Hippocampal formation (tissue), 2 donors: ENCODE data around the gene SSH3.
A peak's percentile ranks its signal among the peaks of the same experiment; 100 is the strongest.

ENCODE experiments used
- DNase-seq, 2 donors: peaks; one replicate each; lab custom pipeline; 2025; lab: John Stamatoyannopoulos, UW

SSH3 gene

DNA sequence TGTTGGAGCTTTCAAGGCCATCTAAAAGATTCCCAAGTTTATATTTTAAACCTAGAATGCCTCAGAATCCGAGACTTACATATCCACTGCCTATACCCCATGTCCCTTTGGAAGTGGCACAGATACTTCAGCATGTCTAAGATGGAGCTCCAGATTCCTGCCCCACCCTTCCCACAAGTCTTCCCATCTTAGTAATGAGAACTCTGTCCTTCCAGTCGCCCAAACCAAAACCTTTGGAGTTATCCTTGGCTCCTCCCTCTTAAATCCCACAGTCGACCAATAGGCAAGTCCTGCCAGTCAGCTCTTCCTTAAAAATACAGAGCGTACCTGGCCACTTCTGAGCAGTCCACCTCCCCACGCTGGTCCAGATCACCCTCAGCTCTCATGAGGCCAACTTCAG is 45.7 kb downstream of the SSH3 start:
- DNase-seq: no peak

DNA sequence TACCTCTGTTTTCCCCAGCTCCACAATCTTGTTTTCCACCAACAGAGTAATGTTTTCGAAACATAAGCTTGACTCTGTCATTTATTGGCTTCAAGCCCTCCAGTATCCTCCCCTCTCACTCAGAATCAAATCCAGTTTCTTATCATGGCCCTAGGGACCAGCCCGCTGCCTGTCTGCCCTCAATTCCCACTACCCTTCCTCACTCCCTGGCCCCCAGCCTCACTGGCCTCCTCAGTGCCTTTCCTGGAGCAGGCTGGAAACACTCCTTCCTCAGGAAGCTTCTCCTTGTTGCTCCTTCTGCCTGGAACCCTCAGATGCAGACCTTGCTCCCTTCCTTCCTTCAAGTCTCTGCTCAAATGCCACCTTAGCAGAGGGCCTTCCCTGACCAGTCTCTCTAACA is 46.1 kb downstream of the SSH3 start:
- DNase-seq: no peak

DNA sequence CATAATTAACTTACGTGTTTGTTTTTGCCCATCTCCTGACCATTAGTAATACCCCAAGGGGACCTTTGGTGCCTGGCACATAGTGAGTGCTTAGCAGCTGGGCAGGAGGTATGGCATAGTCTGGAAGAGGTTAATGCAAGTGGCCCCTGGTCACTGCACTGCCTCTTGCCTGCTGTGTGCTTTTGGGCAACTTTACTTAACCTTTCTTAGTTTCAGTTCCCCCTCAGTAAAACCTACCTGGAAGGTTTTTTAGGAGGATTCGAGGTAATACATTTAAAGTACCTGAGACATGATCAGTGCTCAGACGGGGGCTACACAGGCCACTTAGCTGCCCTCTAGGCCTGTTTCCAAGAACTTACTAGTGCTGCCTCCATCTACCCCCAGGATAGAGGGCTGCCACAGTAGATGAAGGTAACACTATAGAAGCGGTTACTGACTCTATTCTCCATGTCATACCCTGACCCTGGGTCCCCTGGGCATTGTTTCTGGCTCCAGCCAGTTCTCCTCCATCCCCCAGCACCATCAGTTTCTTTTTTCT is 46.7 kb downstream of the SSH3 start:
- DNase-seq: no peak

DNA sequence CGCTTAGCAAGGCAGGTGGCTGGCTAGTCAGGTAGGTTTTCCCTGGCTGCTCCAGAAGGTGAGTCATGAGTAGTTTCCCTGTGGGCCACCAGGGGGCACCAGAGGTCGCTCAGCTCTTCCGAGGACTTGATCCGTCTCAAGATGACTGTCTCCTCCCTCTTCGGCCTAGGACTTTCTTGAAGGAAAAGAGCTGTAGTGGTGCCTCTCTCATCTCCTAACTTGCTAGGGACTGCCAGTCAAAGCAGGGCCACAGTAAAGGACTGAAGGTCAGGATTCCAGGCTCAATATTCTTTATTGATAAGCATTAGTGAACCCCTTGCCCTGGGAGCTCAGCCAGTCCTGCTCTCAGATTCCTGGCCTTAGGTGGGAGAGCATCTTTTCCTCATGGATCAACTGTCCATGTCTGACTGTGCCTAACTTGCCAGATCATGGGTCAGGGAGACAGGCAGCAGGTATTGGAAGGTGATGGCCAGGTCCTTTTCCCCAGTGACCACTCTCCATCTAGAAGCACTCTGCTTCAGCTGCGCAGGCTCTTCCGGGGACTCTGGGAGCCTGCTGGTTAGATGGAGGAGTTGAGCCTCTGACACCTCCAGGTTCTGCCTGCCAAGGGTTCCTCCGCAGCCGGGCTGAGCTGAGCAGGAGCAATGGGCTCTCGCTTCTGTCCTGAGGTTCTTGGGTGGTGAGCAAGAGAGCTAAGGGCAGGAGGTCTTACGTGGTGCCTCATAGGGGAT is 48.1 kb downstream of the SSH3 start:
- peak in 1 of 2 donors; percentile 57 for DNase-seq

DNA sequence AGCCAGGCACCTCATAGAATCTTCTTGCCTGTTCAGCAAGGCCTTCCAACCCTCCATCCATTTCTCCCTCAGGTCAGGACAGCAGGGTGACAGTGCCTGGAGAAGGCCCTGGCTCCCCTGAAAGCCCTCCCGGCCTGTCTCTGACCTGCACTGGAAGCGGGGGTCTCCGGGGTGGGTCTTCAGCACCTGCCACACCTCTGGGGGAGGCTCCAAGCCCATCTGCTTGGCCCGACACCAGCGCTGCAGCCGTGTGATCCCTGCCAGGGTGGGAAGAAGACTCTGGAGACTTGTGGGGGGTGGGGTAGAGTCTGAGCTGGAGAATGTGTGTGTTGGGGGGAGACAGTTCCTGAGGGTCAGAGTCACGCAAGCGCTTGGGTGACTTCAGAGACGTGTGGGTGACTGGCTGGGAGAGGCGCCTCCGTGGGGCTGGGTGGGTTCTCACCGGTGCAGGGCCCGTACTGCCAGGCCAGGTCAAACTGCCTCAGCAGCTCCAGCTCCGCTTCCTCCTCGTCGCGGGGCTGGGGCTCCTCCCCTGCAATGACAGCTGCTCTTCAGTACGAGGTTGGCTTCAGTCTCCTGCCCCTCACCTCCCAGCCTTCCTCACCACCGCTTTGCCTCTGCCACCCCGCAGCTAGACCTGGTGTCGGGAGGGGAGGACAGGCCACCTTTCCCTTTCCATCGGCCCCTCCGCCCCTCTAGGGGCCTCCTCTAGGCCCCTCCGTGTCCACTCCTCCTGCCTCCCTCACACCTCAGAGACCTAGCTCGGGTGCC is 49.4 kb downstream of the SSH3 start:
- no peak for DNase-seq

DNA sequence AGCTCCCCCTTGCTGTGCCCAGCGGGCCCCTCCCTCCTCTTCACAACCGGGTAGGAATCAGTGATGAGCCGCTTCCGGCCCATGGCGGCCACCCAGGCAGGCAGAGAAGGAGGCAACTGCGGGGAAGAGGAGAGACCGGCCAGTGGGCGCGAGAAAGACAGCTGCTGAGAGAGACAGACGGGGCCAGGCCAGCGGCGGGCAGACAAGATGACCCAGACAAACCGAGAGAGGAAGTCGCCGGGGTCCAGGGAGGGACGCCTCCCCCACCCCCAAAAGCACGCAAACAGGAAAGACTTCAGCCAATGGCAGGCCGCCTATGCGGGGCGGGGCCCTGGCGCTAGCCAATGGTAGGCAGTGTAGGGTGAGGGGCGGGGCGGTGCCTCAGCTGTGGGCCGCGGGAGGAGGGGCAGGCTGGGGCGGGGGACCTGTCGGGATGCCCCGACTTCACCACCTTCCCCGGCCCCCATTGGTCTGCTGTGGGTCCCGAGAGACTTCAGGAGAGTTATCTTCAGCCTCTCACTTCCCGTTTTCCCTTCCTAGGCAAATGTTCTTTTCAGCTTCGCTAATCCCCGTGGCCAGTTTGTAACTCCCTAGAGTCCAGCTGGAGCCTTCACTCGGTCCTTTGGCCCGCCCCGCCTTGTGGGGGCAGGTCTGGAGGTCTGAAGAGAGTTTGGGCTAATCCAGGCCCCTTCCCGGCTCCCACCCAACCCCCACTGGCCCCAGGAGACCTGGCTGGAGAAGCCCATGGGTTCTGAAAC is 50.2 kb downstream of the SSH3 start, which contains the start of gene POLD4:
Gene POLD4, minus strand, starts transcription at position 230 of the 758 bp plus-strand sequence. Its CDS starts 147 bp downstream, at position 83.
- DNase-seq: peak; percentile 95 to 98

DNA sequence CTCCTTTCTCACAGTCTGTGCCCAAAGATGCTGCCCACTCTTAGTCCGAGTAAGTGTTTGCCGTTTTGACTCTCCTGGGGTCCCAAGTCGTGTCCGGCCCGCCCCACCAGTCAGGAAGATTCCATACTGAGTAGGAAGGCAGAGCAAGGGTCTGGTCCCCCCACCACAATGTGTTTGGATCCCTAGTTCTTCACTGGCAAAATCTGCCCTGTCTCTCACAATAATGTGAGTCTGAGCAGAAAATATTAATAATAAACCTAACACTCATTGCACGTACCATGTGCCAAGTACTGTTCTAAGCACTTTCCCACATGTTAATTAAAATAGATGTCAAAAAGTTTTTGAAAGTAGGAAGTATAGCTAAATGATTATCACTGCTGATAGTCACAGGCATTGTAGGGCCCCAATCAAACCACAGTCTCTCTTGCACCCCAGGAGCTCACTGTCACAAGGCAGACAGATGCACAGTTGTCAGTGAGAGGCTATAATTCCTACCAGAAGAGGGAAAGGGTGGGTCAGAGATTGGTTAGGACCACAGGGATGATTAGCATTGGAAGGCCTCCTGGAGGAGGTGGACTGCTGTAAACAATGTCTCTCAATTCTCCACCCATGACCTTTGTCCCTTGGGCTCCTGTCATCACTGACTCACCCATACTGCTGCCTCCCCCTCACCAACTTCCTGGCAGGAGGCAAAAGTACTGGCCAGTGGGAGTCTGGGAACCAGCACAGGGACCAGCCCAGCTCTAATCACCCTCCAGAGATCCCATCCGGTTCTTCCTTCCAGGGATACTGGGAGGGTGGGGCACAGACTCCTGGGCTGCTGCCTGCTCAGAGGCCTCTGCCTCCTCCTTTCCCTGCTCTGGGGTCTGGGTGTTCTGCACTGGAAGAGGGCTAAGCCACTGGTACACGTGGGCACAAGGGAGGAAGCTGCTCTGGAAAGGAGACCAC is 51.0 kb downstream of the SSH3 start:
- no peak for DNase-seq

DNA sequence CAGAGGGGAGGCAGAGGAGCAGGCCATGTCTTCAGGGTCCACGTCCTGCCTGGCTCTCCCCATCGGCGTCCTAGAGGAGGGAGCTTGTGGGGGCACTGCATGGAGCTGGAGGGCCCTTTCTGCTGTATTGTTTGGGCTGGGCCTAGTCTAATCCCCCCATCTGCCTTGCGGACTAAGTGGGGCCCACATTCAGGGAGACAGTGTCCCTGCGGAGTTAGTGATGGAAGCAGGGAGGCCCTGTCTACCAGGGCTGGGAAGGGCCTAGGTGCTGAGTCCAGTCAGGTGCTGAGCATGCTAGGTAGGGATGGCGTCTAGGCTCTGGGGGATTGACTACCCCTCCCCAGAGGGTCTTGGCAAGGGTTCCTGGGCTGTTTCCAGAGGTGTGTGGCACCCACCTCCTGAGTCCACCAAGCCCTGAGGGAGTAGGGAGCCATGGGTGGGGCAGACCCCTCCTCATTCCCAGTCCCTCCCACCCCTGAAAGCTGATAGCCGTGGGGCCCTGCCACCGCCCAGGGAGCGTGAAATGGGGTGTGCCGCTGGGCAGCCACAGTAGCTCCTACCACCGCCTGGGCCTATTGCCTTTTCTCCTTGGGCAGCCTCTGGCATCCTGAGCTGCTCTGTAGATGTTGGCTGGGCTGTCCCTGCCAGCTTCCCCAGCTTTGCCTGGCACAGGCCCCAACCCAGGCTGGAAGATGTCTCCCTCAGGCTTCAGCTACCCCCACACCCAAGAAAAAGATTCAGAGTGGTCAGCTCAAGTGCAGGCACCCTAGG is 51.9 kb downstream of the SSH3 start:
- no peak for DNase-seq

DNA sequence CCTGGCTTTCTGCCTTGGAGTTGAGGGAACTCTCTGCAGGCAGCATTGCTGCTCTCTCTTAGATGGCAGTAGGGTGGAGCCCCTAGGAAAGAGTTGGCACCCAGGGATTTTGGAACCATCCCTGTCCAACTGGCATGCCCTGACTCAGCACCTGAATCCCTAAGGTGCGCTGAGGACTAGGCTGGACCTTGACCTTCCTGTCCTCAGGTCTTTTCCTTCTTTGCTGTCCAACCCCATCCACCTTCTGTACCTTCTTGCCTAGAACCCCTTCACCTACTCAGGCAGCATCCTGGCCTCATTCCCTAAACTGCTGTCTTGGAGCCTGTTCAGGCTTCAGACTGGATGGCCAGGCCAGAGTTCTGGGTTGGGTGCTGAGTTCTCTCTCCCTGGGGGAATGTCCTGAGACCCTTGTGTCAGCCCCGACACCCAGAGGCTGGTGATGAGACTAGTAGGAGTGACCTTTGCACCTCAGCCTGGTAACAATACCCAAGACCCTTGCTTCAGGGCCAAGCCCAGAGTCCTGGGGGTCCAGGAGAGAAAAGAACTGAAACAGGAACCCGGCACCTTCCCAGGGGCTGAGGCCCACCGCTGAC is 52.6 kb downstream of the SSH3 start:
- DNase-seq: no peak

DNA sequence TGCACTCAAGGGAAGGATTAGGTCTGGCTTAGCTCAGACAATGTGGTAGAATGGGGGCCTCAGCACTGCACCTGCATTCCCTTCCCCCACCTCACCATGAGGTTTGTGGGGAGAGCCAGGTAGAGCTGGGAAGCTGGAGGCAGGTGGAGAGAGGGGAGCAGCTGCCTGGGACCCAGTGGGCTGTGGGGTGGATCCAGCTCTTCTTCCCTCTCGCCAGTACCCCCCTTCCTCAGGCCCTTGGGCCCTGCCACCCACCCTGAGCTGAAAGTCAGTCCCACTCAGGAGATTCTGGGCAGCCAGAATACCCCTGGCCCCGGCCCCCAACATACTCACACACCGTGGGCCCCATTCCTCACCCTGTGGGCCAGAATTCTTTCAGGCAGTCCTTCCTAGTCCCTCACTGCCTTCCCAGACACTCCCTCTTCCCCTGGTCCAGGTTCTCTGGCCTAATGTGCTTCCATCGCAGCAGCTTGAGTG is 53.1 kb downstream of the SSH3 start:
- no peak for DNase-seq

DNA sequence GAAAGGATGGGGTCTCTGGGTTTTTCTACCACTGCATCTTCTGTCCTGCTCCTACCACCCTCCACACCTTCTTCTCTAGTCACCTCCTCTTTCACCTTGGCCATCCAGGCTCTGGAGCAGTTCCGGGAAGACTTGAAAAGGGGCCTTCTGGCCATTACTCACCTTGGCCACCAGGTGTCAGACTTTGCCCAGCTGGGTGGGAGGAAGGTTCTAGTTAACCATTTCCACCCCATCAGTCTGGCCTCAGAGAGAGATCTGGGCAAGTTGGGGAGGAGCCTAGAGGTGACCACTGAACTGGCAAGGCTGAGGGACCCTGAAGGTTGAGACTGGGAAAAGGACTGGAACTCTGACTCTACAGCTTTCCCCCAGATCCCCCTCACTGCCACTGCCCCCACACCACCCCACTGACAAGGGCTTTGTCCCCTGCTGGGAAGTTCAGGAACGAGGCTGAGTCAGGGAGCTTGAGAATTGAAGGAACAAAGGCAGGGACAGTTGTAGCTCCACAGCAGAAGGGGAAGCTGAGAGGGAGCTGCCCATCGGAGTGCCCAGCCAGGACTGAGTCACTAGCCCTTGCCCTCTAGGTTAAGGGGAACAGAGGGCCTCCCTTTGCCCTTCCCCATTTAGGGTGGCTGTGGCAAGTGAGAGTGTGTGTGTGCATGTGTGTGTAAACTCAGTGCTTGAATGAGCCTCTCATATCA is 53.7 kb downstream of the SSH3 start:
- peak; percentile 47 to 48 for DNase-seq

DNA sequence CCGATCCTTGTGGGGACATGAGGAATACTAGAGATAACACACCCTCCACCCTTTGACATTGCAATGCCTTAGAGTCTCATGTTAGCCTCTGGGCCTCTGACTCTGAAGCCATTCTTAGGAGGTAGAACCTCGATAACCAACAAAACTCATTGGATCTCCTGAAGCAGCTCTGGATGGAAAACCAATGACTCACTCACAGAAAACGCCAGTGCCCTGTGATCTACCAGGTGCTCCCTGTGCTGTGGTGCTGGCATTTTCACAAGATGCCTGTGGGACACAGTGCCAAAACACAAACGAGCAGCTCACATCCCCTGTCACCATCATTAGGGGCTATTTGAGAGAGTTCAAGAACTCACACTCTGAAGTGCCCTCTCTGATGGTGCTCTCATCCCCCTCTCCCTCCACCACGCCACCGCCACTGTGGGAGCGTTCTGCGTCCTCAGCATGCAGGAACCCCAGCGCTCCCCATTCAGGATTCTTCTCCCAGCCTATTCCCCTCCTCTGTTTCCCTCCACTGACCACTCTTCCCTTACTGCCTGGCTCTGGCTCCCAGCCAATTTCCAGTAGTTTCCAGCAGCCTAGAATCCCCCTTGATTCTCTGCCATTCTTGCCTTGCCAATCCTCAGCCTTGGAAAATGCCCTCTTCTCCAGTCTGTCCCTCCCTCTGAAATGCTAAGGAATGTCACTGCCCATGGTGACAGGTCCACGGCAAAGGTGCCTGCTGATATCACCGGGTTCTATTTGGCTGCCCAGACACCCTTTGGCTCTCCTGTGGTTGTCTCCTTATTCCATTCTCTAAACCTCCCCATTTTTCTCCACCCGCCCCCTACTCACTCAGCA is 54.7 kb downstream of the SSH3 start:
- no peak for DNase-seq
